Activated CD4-positive, CD25-positive, alpha-beta regulatory T cell treated with anti-CD3 and anti-CD28 coated beads, Interleukin-2, amount 50 U/mL, for 72 hours (primary cell): ENCODE data around the gene WFDC1.

Experiments used
- DNase-seq: peaks from one replicate; pipeline ENCODE4 v3.0.0; 2021

Gene WFDC1

GRCh38 chr16:84294531-84295142 is at the start of gene WFDC1:
Gene WFDC1 (plus strand): TSS chr16:84294878. CDS start chr16:84294972, 94 bp downstream.
- no peak for DNase-seq

- no peak for DNase-seq
Observed at GRCh38 chr16:84245956-84246678, 48.6 kb upstream of the WFDC1 start.

- DNase-seq, result no peak
Observed at GRCh38 chr16:84246679-84247077, 48.0 kb upstream of the WFDC1 start.

- no peak for DNase-seq
Observed at GRCh38 chr16:84247331-84247730, 47.3 kb upstream of the WFDC1 start.

- no peak for DNase-seq
Observed at GRCh38 chr16:84247844-84248243, 46.8 kb upstream of the WFDC1 start.

- no peak for DNase-seq
Observed at GRCh38 chr16:84252184-84252583, 42.5 kb upstream of the WFDC1 start.

GRCh38 chr16:84253173-84253572 is 41.5 kb upstream of the WFDC1 start:
- no peak for DNase-seq

GRCh38 chr16:84254062-84254461 is 40.6 kb upstream of the WFDC1 start:
- no peak for DNase-seq

GRCh38 chr16:84255050-84255810 is 39.4 kb upstream of the WFDC1 start:
- DNase-seq, result no peak

GRCh38 chr16:84258266-84258665 is 36.4 kb upstream of the WFDC1 start:
- DNase-seq, result no peak

- DNase-seq, result no peak
Observed at GRCh38 chr16:84259691-84260090, 35.0 kb upstream of the WFDC1 start.

- DNase-seq, result no peak
Observed at GRCh38 chr16:84260766-84261554, 33.7 kb upstream of the WFDC1 start.

GRCh38 chr16:84262031-84262430 is 32.6 kb upstream of the WFDC1 start:
- no peak for DNase-seq

- DNase-seq, result no peak
Observed at GRCh38 chr16:84262939-84263338, 31.7 kb upstream of the WFDC1 start.

GRCh38 chr16:84266451-84266850 is 28.2 kb upstream of the WFDC1 start:
- DNase-seq, result peak; percentile 35

- no peak for DNase-seq
Observed at GRCh38 chr16:84267380-84267779, 27.3 kb upstream of the WFDC1 start.

- no peak for DNase-seq
Observed at GRCh38 chr16:84268291-84269040, 26.2 kb upstream of the WFDC1 start.

- no peak for DNase-seq
Observed at GRCh38 chr16:84270071-84270470, 24.6 kb upstream of the WFDC1 start.

GRCh38 chr16:84270531-84270930 is 24.1 kb upstream of the WFDC1 start:
- DNase-seq, result no peak

- DNase-seq, result no peak
Observed at GRCh38 chr16:84271037-84271436, 23.6 kb upstream of the WFDC1 start.

- no peak for DNase-seq
Observed at GRCh38 chr16:84271866-84272265, 22.8 kb upstream of the WFDC1 start.

GRCh38 chr16:84272740-84273320 is 21.8 kb upstream of the WFDC1 start:
- no peak for DNase-seq
